ENCODE results near the gene CARHSP1. TPM values are rescaled to one million over a fixed set of nuclear protein-coding genes. Genes with fewer than 3 reads are reported as not detected.

CARHSP1 gene
- total RNA-seq, 5 donors from 2014 or later (not counting 1 experiment from before 2014, with no cell fraction given) = 32.9 to 44.3 (median 41.8) TPM

DNA sequence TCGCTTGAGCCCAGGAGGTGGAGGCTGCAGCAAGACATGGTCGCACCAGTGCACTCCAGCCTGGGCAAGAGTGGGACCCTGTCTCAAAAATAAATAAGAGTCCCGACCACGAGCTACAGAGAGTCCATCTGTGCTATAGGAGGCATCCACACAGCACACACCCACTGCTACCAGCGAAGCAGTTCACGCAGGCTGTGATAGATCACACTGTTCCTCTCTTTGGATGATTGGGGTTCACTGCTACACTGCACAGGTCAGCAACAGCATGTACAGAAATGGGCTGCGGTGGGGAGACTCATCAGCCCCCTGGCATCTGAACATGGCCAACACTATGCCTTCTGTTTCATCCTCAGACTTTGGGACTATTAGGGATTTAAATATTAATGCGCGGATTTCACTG lies 37.4 kb downstream of the CARHSP1 start:
- Mint-ChIP-seq H3K4me1 (peaks cover 18 to 23% (median 19%) of the 10 kb centered on the region in 3 donors), H3K4me3 (no peak overlapping the region), H3K27ac (no peak overlapping the region), H3K27me3 (no peaks in the 10 kb centered on the region), H3K36me3 (peaks cover 19% of the 10 kb centered on the region), H3K9me3 (no peaks in the 10 kb centered on the region)
- WGBS (ENCODE audit: insufficient coverage) = 98% methylated on average over 6 of the region's 9 CpGs
- no peak for ATAC-seq (replicated peaks in 1 of 4)
- Histone ChIP-seq H3K4me1 (ENCODE audit: control insufficient read depth in 1 of 2, extremely low read depth in 1 of 2, insufficient read depth in 2 of 2, low read length in 2 of 2) (peaks cover 0 to 13% of the 10 kb centered on the region in 2 experiments), H3K9me3 (no peaks in the 10 kb centered on the region), H3K27ac (ENCODE audit: low read length) (no peak overlapping the region), H3K4me3 (ENCODE audit: control insufficient read depth in 1 of 2, extremely low read depth in 1 of 2, low read length in 1 of 2) (no peak overlapping the region), H3K27me3 (replicated peaks in 1 of 2; ENCODE audit: control insufficient read depth in 2 of 2, extremely low read depth in 1 of 2, insufficient read depth in 2 of 2, low read length in 1 of 2) (no peaks in the 10 kb centered on the region), H3K36me3 (ENCODE audit: control insufficient read depth in 2 of 2, extremely low read depth in 1 of 2, insufficient read depth in 1 of 2, low read length in 1 of 2) (peaks cover 11 to 22% of the 10 kb centered on the region in 2 donors)
- CTCF ChIA-PET = interaction anchor here in 1 of 2 donors (0.6 kb wide), 1 partner anchor 64 kb away, joined by 5 read pairs; no protein-coding TSS in a partner anchor
- POLR2A ChIA-PET = no interaction called here
- DNase-seq = no peak

DNA sequence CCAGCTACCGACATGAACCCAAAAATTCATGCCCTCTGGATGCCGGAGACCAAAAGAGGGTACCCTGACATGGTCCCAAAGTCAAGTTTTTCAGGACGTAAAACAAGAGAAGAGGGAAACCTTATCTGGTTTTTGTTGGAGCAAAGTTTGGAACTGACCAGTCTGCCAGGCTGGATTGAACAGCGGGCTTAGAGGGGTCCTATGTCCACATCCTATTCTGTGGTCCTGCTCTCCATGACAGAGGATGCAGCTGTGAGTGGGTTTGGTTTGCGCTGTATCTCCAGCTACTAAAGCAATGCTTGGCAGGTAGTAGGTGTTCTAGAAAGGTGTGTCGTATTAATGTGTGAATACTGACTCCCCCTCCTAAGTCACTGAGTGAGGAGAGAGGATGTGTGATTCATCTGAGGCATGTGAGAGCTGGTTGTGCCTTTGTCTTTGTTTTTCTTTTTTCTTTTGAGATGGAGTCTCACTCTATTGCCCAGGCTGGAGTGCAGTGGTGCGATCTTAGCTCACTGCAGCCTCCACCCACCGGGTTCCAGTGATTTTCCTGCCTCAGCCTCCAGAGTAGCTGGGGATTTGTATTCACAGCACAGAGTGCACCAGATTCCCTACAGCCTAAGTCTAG lies 40.2 kb downstream of the CARHSP1 start:
- H3K27ac ChIP-seq (ENCODE audit: low read length) = no peak overlapping the region
- peaks cover 19% of the 10 kb centered on the region for H3K36me3 Mint-ChIP-seq
- H3K27me3 ChIP-seq (replicated peaks in 1 of 2; ENCODE audit: control insufficient read depth in 2 of 2, extremely low read depth in 1 of 2, insufficient read depth in 2 of 2, low read length in 1 of 2) = no peaks in the 10 kb centered on the region
- no peaks in the 10 kb centered on the region for H3K27me3 Mint-ChIP-seq
- peaks cover 12 to 20% (median 15%) of the 10 kb centered on the region in 3 donors for H3K4me1 Mint-ChIP-seq
- no peak overlapping the region for H3K4me3 Mint-ChIP-seq
- ChIA-PET CTCF (no interaction called here), POLR2A (no interaction called here)
- peaks cover 11 to 22% of the 10 kb centered on the region in 2 donors for H3K36me3 ChIP-seq (ENCODE audit: control insufficient read depth in 2 of 2, extremely low read depth in 1 of 2, insufficient read depth in 1 of 2, low read length in 1 of 2)
- DNase-seq (no peak), ATAC-seq (replicated peaks in 1 of 4) (no peak)
- 96% methylated on average over 6 of the region's 8 CpGs for WGBS (ENCODE audit: insufficient coverage)
- no peak overlapping the region for H3K4me3 ChIP-seq (ENCODE audit: control insufficient read depth in 1 of 2, extremely low read depth in 1 of 2, low read length in 1 of 2)
- no peaks in the 10 kb centered on the region for H3K9me3 Mint-ChIP-seq
- no peaks in the 10 kb centered on the region for H3K9me3 ChIP-seq
- H3K4me1 ChIP-seq (ENCODE audit: control insufficient read depth in 1 of 2, extremely low read depth in 1 of 2, insufficient read depth in 2 of 2, low read length in 2 of 2) = peaks cover 0 to 13% of the 10 kb centered on the region in 2 experiments
- H3K27ac Mint-ChIP-seq = no peak overlapping the region

GRCh38 chr16:8826278-8826879 lies 42.4 kb downstream of the CARHSP1 start:
- no peak for DNase-seq
- POLR2A ChIA-PET = no interaction called here
- peaks cover 26% of the 10 kb centered on the region for H3K36me3 Mint-ChIP-seq
- no peaks in the 10 kb centered on the region for H3K9me3 ChIP-seq
- no peak overlapping the region for H3K27ac ChIP-seq (ENCODE audit: low read length)
- no peaks in the 10 kb centered on the region for H3K4me1 ChIP-seq (ENCODE audit: control insufficient read depth in 1 of 2, extremely low read depth in 1 of 2, insufficient read depth in 2 of 2, low read length in 2 of 2)
- peaks cover 4 to 5% (median 5%) of the 10 kb centered on the region in 3 donors for H3K4me1 Mint-ChIP-seq
- H3K27me3 Mint-ChIP-seq = no peaks in the 10 kb centered on the region
- H3K36me3 ChIP-seq (ENCODE audit: control insufficient read depth in 2 of 2, extremely low read depth in 1 of 2, insufficient read depth in 1 of 2, low read length in 1 of 2) = peaks cover 2 to 22% of the 10 kb centered on the region in 2 donors
- CTCF ChIA-PET = interaction anchor here in 1 of 2 donors (0.7 kb wide), 1 partner anchor 182 kb away, joined by 3 read pairs; no protein-coding TSS in a partner anchor
- H3K27ac Mint-ChIP-seq = no peak overlapping the region
- WGBS (ENCODE audit: insufficient coverage) = no CpG with 5 or more reads among the region's 3 CpGs
- no peaks in the 10 kb centered on the region for H3K27me3 ChIP-seq (replicated peaks in 1 of 2; ENCODE audit: control insufficient read depth in 2 of 2, extremely low read depth in 1 of 2, insufficient read depth in 2 of 2, low read length in 1 of 2)
- H3K9me3 Mint-ChIP-seq = no peaks in the 10 kb centered on the region
- H3K4me3 ChIP-seq (ENCODE audit: control insufficient read depth in 1 of 2, extremely low read depth in 1 of 2, low read length in 1 of 2) = no peak overlapping the region
- H3K4me3 Mint-ChIP-seq = no peak overlapping the region
- no peak for ATAC-seq (replicated peaks in 1 of 4)

DNA sequence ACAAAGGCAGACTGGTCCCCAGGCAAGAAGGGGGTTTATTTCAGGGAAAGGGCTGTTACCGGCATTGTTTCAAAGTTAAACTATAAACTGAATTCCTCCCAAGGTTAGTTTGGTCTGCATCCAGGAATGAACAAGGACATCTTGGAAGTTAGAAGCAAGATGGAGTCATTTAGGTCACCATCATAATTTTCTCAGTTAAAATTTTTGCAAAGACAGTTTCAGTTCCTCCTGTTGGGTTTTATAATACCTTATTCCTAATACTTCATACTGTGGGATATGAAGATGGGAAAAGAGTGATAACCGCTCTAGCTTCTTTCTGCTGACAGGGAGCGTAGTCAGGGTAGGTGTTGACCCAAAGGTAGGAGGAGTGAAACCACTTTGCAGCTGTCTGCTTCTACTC lies 46.4 kb downstream of the CARHSP1 start:
- no peak overlapping the region for H3K27ac Mint-ChIP-seq
- peaks cover 24% of the 10 kb centered on the region for H3K36me3 Mint-ChIP-seq
- ChIA-PET CTCF (interaction anchor here in 1 of 2 donors (0.6 kb wide), 1 partner anchor 78 kb away, joined by 4 read pairs; no protein-coding TSS in a partner anchor), POLR2A (no interaction called here)
- H3K4me3 ChIP-seq (ENCODE audit: control insufficient read depth in 1 of 2, extremely low read depth in 1 of 2, low read length in 1 of 2) = no peak overlapping the region
- H3K9me3 Mint-ChIP-seq = no peaks in the 10 kb centered on the region
- DNase-seq (no peak), ATAC-seq (replicated peaks in 1 of 4) (no peak)
- H3K4me1 ChIP-seq (ENCODE audit: control insufficient read depth in 1 of 2, extremely low read depth in 1 of 2, insufficient read depth in 2 of 2, low read length in 2 of 2) = peaks cover 0 to 2% of the 10 kb centered on the region in 2 experiments
- H3K4me3 Mint-ChIP-seq = no peak overlapping the region
- H3K27me3 Mint-ChIP-seq = no peaks in the 10 kb centered on the region
- H3K36me3 ChIP-seq (ENCODE audit: control insufficient read depth in 2 of 2, extremely low read depth in 1 of 2, insufficient read depth in 1 of 2, low read length in 1 of 2) = peaks cover 5 to 25% of the 10 kb centered on the region in 2 donors
- WGBS (ENCODE audit: insufficient coverage) = 80% methylated on average over 1 of the region's 3 CpGs
- H3K27me3 ChIP-seq (replicated peaks in 1 of 2; ENCODE audit: control insufficient read depth in 2 of 2, extremely low read depth in 1 of 2, insufficient read depth in 2 of 2, low read length in 1 of 2) = no peaks in the 10 kb centered on the region
- no peak overlapping the region for H3K27ac ChIP-seq (ENCODE audit: low read length)
- no peaks in the 10 kb centered on the region for H3K9me3 ChIP-seq
- peaks cover 8 to 11% (median 9%) of the 10 kb centered on the region in 3 donors for H3K4me1 Mint-ChIP-seq

DNA sequence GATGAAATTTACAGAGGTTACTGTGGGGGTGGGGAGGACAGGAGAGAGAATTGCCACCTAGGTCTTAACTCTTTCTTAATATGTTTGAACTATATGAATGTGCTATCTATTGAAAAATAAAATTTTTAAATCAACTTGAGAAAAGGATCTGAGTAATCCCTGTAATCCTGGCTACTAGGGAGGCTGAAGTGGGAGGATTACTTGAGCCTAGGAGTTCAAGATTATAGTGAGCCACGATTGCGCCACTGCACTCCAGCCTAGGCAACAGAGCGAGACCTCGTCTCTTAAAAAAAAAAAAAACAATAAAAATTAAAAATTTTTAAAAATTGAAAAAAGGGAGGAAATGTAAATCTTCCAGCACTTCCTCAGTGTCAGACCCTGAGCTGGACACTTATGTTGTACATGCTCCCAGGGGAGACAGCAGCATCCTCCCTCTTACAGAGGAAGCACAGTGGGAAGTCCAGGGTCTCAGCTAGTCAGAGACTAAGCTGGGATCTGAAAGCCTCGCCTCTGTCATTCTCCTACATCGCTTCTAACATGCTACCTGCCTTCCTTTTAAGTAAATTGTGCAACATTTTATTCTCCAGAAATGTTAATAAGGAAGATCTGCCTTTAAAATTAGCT lies 49.3 kb downstream of the CARHSP1 start:
- POLR2A ChIA-PET = interaction anchor here (0.6 to 0.8 kb wide), 2 partner anchors 19 to 245 kb away, joined by 3 read pairs; no protein-coding TSS in a partner anchor
- WGBS (ENCODE audit: insufficient coverage) = no CpG with 5 or more reads among the region's 6 CpGs
- no peak for DNase-seq
- Mint-ChIP-seq H3K27me3 (no peaks in the 10 kb centered on the region), H3K4me1 (peaks cover 16 to 24% (median 18%) of the 10 kb centered on the region in 3 donors), H3K27ac (no peak overlapping the region), H3K36me3 (peaks cover 38% of the 10 kb centered on the region), H3K4me3 (no peak overlapping the region), H3K9me3 (no peaks in the 10 kb centered on the region)
- Histone ChIP-seq H3K27me3 (replicated peaks in 1 of 2; ENCODE audit: control insufficient read depth in 2 of 2, extremely low read depth in 1 of 2, insufficient read depth in 2 of 2, low read length in 1 of 2) (no peaks in the 10 kb centered on the region), H3K4me1 (ENCODE audit: control insufficient read depth in 1 of 2, extremely low read depth in 1 of 2, insufficient read depth in 2 of 2, low read length in 2 of 2) (peaks cover 9 to 10% of the 10 kb centered on the region in 2 experiments), H3K36me3 (ENCODE audit: control insufficient read depth in 2 of 2, extremely low read depth in 1 of 2, insufficient read depth in 1 of 2, low read length in 1 of 2) (peaks cover 7 to 35% of the 10 kb centered on the region in 2 donors), H3K4me3 (ENCODE audit: control insufficient read depth in 1 of 2, extremely low read depth in 1 of 2, low read length in 1 of 2) (no peak overlapping the region), H3K27ac (ENCODE audit: low read length) (no peak overlapping the region), H3K9me3 (no peaks in the 10 kb centered on the region)
- CTCF ChIA-PET = interaction anchor here (0.6 to 0.7 kb wide), 2 partner anchors 57 to 209 kb away, joined by 3 to 6 read pairs; no protein-coding TSS in a partner anchor
- no peak for ATAC-seq (replicated peaks in 1 of 4)

- no peak overlapping the region for H3K4me3 ChIP-seq (ENCODE audit: control insufficient read depth in 1 of 2, extremely low read depth in 1 of 2, low read length in 1 of 2)
- WGBS (ENCODE audit: insufficient coverage) = 81% methylated on average over 6 of the region's 10 CpGs
- no peaks in the 10 kb centered on the region for H3K9me3 ChIP-seq
- H3K9me3 Mint-ChIP-seq = no peaks in the 10 kb centered on the region
- H3K36me3 Mint-ChIP-seq = peaks cover 43% of the 10 kb centered on the region
- CTCF ChIA-PET = interaction anchor here in 1 of 2 donors (0.6 kb wide), 1 partner anchor 208 kb away, joined by 6 read pairs; no protein-coding TSS in a partner anchor
- DNase-seq = no peak
- H3K27me3 Mint-ChIP-seq = no peaks in the 10 kb centered on the region
- H3K27me3 ChIP-seq (replicated peaks in 1 of 2; ENCODE audit: control insufficient read depth in 2 of 2, extremely low read depth in 1 of 2, insufficient read depth in 2 of 2, low read length in 1 of 2) = no peaks in the 10 kb centered on the region
- H3K4me3 Mint-ChIP-seq = no peak overlapping the region
- H3K4me1 Mint-ChIP-seq = peaks cover 16 to 24% (median 18%) of the 10 kb centered on the region in 3 donors
- peaks cover 9 to 10% of the 10 kb centered on the region in 2 experiments for H3K4me1 ChIP-seq (ENCODE audit: control insufficient read depth in 1 of 2, extremely low read depth in 1 of 2, insufficient read depth in 2 of 2, low read length in 2 of 2)
- peaks cover 13 to 43% of the 10 kb centered on the region in 2 donors for H3K36me3 ChIP-seq (ENCODE audit: control insufficient read depth in 2 of 2, extremely low read depth in 1 of 2, insufficient read depth in 1 of 2, low read length in 1 of 2)
- no peak overlapping the region for H3K27ac ChIP-seq (ENCODE audit: low read length)
- no peak for ATAC-seq (replicated peaks in 1 of 4)
- no peak overlapping the region for H3K27ac Mint-ChIP-seq
- POLR2A ChIA-PET = interaction anchor here in 1 of 2 donors (0.8 kb wide), 1 partner anchor 18 kb away, joined by 3 read pairs; no protein-coding TSS in a partner anchor
Observed at GRCh38 chr16:8818504-8819270, 50.1 kb downstream of the CARHSP1 start.
